Measurements from ENCODE around the gene AP3S2. TPM values are rescaled to one million over a fixed set of nuclear protein-coding genes. Genes with fewer than 3 reads are reported as not detected.

Gene AP3S2
- total and polyA plus RNA-seq, 2 of the 8 experiments (the other 6 are each of a cell fraction or from before 2014, with no cell fraction given) = 19.2 to 45.4 TPM

GRCh38 chr15:89936786-89937265 is 43.0 kb upstream of the AP3S2 start (continued):
- TF ChIP-seq ATF2 (IDR thresholded peaks at IDR 0.05; ENCODE audit: low read length) (no peak), RFX5 (IDR thresholded peaks at IDR 0.05; ENCODE audit: borderline replicate concordance, low read depth, low read length) (no peak), RNF2 (IDR thresholded peaks at IDR 0.05; ENCODE audit: borderline replicate concordance, low read depth, low read length, missing control alignments, poor library complexity, severe bottlenecking) (no peak), CHD2 (IDR thresholded peaks at IDR 0.05; ENCODE audit: low read length) (no peak), ASH2L (IDR thresholded peaks at IDR 0.05; ENCODE audit: low read length) (no peak)
